Liver (tissue), 9 donors: ENCODE data around the gene SIRT6. TPM values are rescaled to one million over a fixed set of nuclear protein-coding genes. Genes with fewer than 3 reads are reported as not detected.
A peak's percentile ranks its signal among the peaks of the same experiment; 100 is the strongest.

ENCODE experiments used
- DNase-seq: peaks from one replicate; pipeline ENCODE4 v3.0.0-alpha.2; 2017; ENCODE audit warnings: low spot score
- H3K27ac ChIP-seq, 2 donors: one replicate each; pipeline ENCODE4 v1.7.0; 2013; ENCODE audit warnings: inconsistent platforms in 2 of 2, low read length in 2 of 2, control low read depth in 1 of 2, low read depth in 1 of 2, mild to moderate bottlenecking in 1 of 2
- H3K27me3 ChIP-seq, 4 donors: one replicate each; pipeline versions ENCODE4 v1.6.1 to v1.7.0; 2013; ENCODE audit warnings: low read length in 3 of 4, inconsistent platforms in 1 of 4, mild to moderate bottlenecking in 1 of 4, moderate library complexity in 1 of 4; ENCODE audit not compliant: control insufficient read depth in 4 of 4, insufficient read depth in 4 of 4
- H3K36me3 ChIP-seq, 4 donors: one replicate each; pipeline versions ENCODE4 v1.6.1 to v1.7.0; 2013; ENCODE audit warnings: low read length in 3 of 4, mild to moderate bottlenecking in 3 of 4, low read depth in 1 of 4, moderate library complexity in 1 of 4; ENCODE audit not compliant: control insufficient read depth in 4 of 4, insufficient read depth in 3 of 4
- H3K4me1 ChIP-seq, 4 donors: one replicate each; pipeline versions ENCODE4 v1.6.1 to v1.7.0; 2013; ENCODE audit warnings: low read length in 3 of 4, mild to moderate bottlenecking in 3 of 4, moderate library complexity in 1 of 4; ENCODE audit not compliant: control insufficient read depth in 4 of 4, insufficient read depth in 4 of 4
- H3K4me3 ChIP-seq, 3 donors: one replicate each; pipeline versions ENCODE4 v1.6.1 to v1.7.0; 2013; ENCODE audit warnings: low read length in 3 of 3, control low read depth in 1 of 3, low read depth in 1 of 3, mild to moderate bottlenecking in 1 of 3
- H3K9ac ChIP-seq, 2 donors: one replicate each; pipeline ENCODE4 v1.7.0; 2013; ENCODE audit warnings: low read length in 2 of 2, mild to moderate bottlenecking in 2 of 2, moderate library complexity in 2 of 2, control low read depth in 1 of 2, low read depth in 1 of 2
- H3K9me3 ChIP-seq, 4 donors: one replicate each; pipeline versions ENCODE4 v1.6.1 to v1.7.0; 2013; ENCODE audit warnings: low read length in 3 of 4; ENCODE audit not compliant: control insufficient read depth in 4 of 4
- ATF3 ChIP-seq: IDR thresholded peaks from 2 replicates; pipeline ENCODE4 v1.6.1; 2016; ENCODE audit warnings: antibody characterized with exemption
- EGR1 ChIP-seq, 2 donors: IDR thresholded peaks; 2 replicates each; pipeline ENCODE4 v1.6.1; 2016 to 2018; ENCODE audit warnings: antibody characterized with exemption in 2 of 2, low read depth in 2 of 2
- FOXA1 ChIP-seq: IDR thresholded peaks from 2 replicates; pipeline ENCODE4 v1.6.1; 2016; ENCODE audit warnings: antibody characterized with exemption
- GABPA ChIP-seq, 2 donors: IDR thresholded peaks in 1 of 2; conservative IDR thresholded peaks in 1 of 2; 2 replicates each; pipeline ENCODE4 v1.6.1; 2016; ENCODE audit warnings: antibody characterized with exemption in 2 of 2, mild to moderate bottlenecking in 1 of 2, moderate library complexity in 1 of 2
- JUND ChIP-seq, 2 donors: IDR thresholded peaks; 2 replicates each; pipeline ENCODE4 v1.6.1; 2016; ENCODE audit warnings: antibody characterized with exemption in 2 of 2
- MAX ChIP-seq: IDR thresholded peaks from 2 replicates; pipeline ENCODE4 v1.6.1; 2016; ENCODE audit warnings: antibody characterized with exemption
- NR2F2 ChIP-seq: IDR thresholded peaks from 2 replicates; pipeline ENCODE4 v1.6.1; 2016; ENCODE audit warnings: antibody characterized with exemption
- RAD21 ChIP-seq, 2 donors: IDR thresholded peaks; 2 replicates each; pipeline ENCODE4 v1.6.1; 2016; ENCODE audit warnings: antibody characterized with exemption in 2 of 2, mild to moderate bottlenecking in 2 of 2
- REST ChIP-seq: IDR thresholded peaks from 2 replicates; pipeline ENCODE4 v1.6.1; 2016; ENCODE audit warnings: antibody characterized with exemption, mild to moderate bottlenecking
- RXRA ChIP-seq, 2 donors: IDR thresholded peaks; 2 replicates each; pipeline ENCODE4 v1.6.1; 2017 to 2018; ENCODE audit warnings: antibody characterized with exemption in 2 of 2, mild to moderate bottlenecking in 1 of 2
- SP1 ChIP-seq: IDR thresholded peaks from 2 replicates; pipeline ENCODE4 v1.6.1; 2018; ENCODE audit warnings: antibody characterized with exemption, mild to moderate bottlenecking
- TAF1 ChIP-seq: conservative IDR thresholded peaks from 2 replicates; pipeline ENCODE4 v1.6.1; 2016; ENCODE audit warnings: antibody characterized with exemption, mild to moderate bottlenecking
- YY1 ChIP-seq: IDR thresholded peaks from 2 replicates; pipeline ENCODE4 v1.6.1; 2016; ENCODE audit warnings: antibody characterized with exemption, mild to moderate bottlenecking
- WGBS: extraction: QIAGEN DNeasy Blood & Tissue Kit; methylation state at CpG from one replicate; pipeline ENCODE4 v1.1.7; 2013; 5-methylcytosine and 5-hydroxymethylcytosine counted together
- polyA plus RNA-seq, 2 donors: library from polyadenylated mRNA; stranded (reverse) in 1 of 2; unstranded in 1 of 2; fragments of 200-250 nt in 1 of 2; fragments of >200 nt in 1 of 2; fragmentation: Nextera tagmentation in 1 of 2; extraction: Ambion mirVana in 1 of 2; gene quantifications; one replicate each; pipeline versions ENCODE4 v1.2.1 to v1.2.3, GENCODE V29; 2013 to 2015
- total RNA-seq, 2 donors: library from RNA; depleted of rRNA; stranded (reverse); fragments of >200 nt; gene quantifications; one replicate each; pipeline ENCODE4 v1.2.3, GENCODE V29; 2014
- donor health status: healthy.
- donor health status: healthy.
- donor health status: healthy.
- donor health status: healthy.
- donor health status: healthy.

SIRT6 gene
- total and polyA plus RNA-seq, 4 donors, result 7.7 to 12.7 (median 9.8) TPM

GRCh38 chr19:4186087-4186993, 4.0 kb upstream of the SIRT6 start (continued):
- TF ChIP-seq REST (peak; percentile 66), SP1 (peak; percentile 86), RXRA (IDR thresholded peaks at IDR 0.05) (peak; percentile 51 to 81), FOXA1 (peak; percentile 88), RAD21 (IDR thresholded peaks at IDR 0.05) (peak; percentile 79 to 81)

- H3K4me3 ChIP-seq, result no peak overlapping the region
- H3K4me1 ChIP-seq, result peaks cover 11 to 28% (median 22%) of the 10 kb centered on the region in 4 donors
- no peaks in the 10 kb centered on the region for H3K36me3 ChIP-seq
- no peak overlapping the region for H3K27ac ChIP-seq
- TF ChIP-seq EGR1 (IDR thresholded peaks at IDR 0.05; ENCODE audit: low read depth in 2 of 2), result no peak
- no peak for TF ChIP-seq JUND (IDR thresholded peaks at IDR 0.05)
- TF ChIP-seq TAF1, result no peak
- TF ChIP-seq ATF3, result no peak
- TF ChIP-seq NR2F2, result no peak
- 78% methylated on average over 9 of the region's 9 CpGs for WGBS
- H3K9ac ChIP-seq, result no peak overlapping the region
- no peak for DNase-seq
- no peaks in the 10 kb centered on the region for H3K27me3 ChIP-seq
- H3K9me3 ChIP-seq, result no peaks in the 10 kb centered on the region
These were observed 3.2 kb upstream of the SIRT6 start for GRCh38 chr19:4185413-4186086.

- H3K4me1 ChIP-seq, result peaks cover 13 to 30% (median 24%) of the 10 kb centered on the region in 4 donors
These were observed 2.5 kb upstream of the SIRT6 start for GRCh38 chr19:4184718-4185352.

More at GRCh38 chr19:4184718-4185352, 2.5 kb upstream of the SIRT6 start:
- no peak overlapping the region for H3K9ac ChIP-seq
- no peaks in the 10 kb centered on the region for H3K9me3 ChIP-seq
- H3K27me3 ChIP-seq, result no peaks in the 10 kb centered on the region
- H3K27ac ChIP-seq, result peak overlapping the region in 1 of 2 donors; percentile 32
- 91% methylated on average over 2 of the region's 2 CpGs for WGBS
- H3K36me3 ChIP-seq, result no peaks in the 10 kb centered on the region
- TF ChIP-seq TAF1 (no peak), GABPA (IDR thresholded peaks at IDR 0.05 in 1 of 2, conservative IDR thresholded peaks at IDR 0.05 in 1 of 2) (no peak), MAX (no peak), EGR1 (IDR thresholded peaks at IDR 0.05; ENCODE audit: low read depth in 2 of 2) (no peak), YY1 (no peak)
- H3K4me3 ChIP-seq, result no peak overlapping the region
- no peak for DNase-seq
